ENCODE results near the gene CPSF3.
A peak's percentile ranks its signal among the peaks of the same experiment; 100 is the strongest.

CPSF3 gene

GRCh38 chr2:9471206-9471605 is 47.8 kb downstream of the CPSF3 start:
- H3K4me3 ChIP-seq (ENCODE audit: low read depth, low read length): no peak overlapping the region
- no peak for DNase-seq (ENCODE audit: low read depth)
- TF ChIP-seq, protein P1, sequence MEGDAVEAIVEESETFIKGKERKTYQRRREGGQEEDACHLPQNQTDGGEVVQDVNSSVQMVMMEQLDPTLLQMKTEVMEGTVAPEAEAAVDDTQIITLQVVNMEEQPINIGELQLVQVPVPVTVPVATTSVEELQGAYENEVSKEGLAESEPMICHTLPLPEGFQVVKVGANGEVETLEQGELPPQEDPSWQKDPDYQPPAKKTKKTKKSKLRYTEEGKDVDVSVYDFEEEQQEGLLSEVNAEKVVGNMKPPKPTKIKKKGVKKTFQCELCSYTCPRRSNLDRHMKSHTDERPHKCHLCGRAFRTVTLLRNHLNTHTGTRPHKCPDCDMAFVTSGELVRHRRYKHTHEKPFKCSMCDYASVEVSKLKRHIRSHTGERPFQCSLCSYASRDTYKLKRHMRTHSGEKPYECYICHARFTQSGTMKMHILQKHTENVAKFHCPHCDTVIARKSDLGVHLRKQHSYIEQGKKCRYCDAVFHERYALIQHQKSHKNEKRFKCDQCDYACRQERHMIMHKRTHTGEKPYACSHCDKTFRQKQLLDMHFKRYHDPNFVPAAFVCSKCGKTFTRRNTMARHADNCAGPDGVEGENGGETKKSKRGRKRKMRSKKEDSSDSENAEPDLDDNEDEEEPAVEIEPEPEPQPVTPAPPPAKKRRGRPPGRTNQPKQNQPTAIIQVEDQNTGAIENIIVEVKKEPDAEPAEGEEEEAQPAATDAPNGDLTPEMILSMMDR (IDR thresholded peaks at IDR 0.05; ENCODE audit: insufficient read depth, low read depth, low read length, missing control alignments): no peak

DNA sequence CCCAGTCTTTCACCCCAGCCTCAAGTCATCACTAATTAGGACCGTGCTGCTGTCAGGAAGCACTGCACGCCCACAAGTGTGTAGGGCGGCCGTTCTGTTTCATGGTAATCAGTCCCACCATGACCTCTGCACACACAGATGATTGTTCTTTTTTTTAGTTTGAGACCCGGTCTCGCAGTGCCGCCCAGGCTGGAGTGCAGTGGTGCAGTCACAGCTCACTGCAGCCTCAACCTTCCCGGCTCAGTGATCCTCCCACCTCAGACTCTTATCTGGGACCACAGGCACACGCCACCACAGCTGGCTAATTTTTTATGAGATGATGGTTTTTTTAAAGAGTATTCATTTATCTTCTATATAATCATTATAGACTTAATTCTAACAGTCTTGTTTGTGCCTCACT is 49.1 kb downstream of the CPSF3 start:
- DNase-seq (ENCODE audit: low read depth): no peak
- H3K4me3 ChIP-seq (ENCODE audit: low read depth, low read length): no peak overlapping the region
- TF ChIP-seq, protein P1 (IDR thresholded peaks at IDR 0.05; ENCODE audit: insufficient read depth, low read depth, low read length, missing control alignments): no peak

DNA sequence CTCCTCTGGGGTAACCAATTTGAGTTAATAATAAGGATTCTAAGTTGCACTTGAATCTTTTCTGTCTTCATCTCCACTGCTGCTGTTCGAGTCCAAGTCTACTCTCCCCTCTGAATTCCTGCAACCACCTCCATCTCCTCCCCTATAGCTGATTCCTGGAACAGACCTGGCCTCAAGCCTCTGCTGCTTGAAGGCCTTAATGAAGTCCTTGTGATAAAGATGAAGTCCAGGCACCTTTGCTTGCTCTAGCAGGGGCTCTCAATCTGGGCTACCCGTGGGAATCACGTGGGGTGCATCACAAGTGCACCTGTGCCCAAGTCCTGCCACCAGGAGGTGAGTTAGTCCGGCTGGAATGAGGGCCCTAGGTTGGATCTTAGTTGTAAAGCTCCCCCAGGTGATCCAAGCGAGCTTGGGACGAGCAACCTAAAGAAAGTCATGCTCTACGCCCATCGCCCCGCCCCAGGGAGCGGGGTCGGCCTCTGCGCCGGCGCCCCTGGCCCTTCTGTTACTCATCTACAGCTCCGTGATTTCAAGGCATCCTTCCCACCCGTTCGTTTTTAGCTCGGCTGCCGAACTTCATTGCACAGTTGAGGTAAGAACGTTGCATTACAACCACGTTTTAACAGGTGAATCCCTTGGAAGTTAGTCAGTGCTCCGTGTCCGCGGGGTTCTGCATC is 50.0 kb downstream of the CPSF3 start:
- TF ChIP-seq, protein P1 (IDR thresholded peaks at IDR 0.05; ENCODE audit: insufficient read depth, low read depth, low read length, missing control alignments): peak; percentile 12
- peak overlapping the region; percentile 93 for H3K4me3 ChIP-seq (ENCODE audit: low read depth, low read length)
- DNase-seq (ENCODE audit: low read depth): peak; percentile 47

DNA sequence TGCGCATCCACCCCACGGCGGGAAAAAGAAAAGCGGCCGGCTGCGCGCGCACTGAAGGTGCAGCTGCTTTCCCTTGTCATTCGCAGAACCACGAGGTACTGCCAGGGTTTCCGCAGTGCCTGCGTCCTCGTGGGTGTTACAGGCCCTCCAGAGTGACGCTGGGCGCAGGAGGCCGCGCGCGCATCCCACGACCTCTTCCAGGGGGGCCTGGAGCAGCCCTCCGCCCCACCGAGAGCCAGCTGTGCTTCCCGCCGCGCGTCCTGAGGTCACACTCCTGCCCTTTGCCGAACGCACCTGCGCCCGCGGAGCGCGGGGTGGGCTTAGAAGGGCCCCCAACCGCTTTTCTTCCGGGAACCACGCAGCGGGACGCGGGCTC is 50.5 kb downstream of the CPSF3 start:
- DNase-seq (ENCODE audit: low read depth): peak; percentile 72
- TF ChIP-seq, protein P1 (IDR thresholded peaks at IDR 0.05; ENCODE audit: insufficient read depth, low read depth, low read length, missing control alignments): no peak
- peak overlapping the region; percentile 93 for H3K4me3 ChIP-seq (ENCODE audit: low read depth, low read length)

DNA sequence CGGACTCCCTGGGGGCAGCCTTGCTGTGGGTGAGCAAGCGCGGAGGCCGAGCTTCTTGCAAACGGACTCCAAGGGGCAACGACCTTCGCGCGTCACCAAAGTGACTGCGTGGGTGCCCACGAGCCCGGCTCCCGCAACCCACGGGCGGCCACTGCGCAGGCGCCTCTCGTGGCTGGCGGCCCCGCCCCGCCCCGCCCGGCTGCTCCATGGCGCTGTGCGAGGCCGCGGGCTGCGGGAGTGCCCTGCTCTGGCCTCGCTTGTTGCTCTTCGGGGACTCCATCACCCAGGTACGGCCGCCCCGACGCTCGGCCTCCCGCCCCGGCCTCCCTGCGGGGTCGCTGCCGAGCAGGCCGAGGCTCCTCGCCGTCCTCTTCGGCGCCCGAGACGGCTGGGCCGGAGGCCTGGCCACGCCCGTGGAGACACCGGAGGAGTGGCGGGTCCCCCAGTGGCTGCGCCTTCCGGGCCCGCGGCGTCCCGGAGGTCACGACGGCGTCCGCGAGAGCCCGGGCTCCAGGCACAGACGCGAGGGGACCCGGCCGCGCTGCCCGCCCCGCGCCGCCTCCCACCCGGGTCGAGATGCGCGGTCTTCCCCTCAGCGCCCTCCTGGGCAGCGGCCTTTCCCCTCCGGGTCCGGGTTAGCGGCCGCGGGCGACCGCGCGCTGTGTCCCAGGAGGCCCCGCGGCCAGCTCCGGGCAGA is 51.1 kb downstream of the CPSF3 start, which contains the start of gene IAH1:
Gene IAH1 (plus strand): TSS at position 191 of the 697 bp plus-strand sequence. CDS start 16 bp downstream, at position 207.
- TF ChIP-seq, protein P1 (IDR thresholded peaks at IDR 0.05; ENCODE audit: insufficient read depth, low read depth, low read length, missing control alignments): no peak
- peak within 1 kb of the TSS; percentile 93 for H3K4me3 ChIP-seq (ENCODE audit: low read depth, low read length)
- peak; percentile 73 for DNase-seq (ENCODE audit: low read depth)

GRCh38 chr2:9477914-9478313 is 54.5 kb downstream of the CPSF3 start:
- H3K4me3 ChIP-seq (ENCODE audit: low read depth, low read length): no peak overlapping the region
- no peak for DNase-seq (ENCODE audit: low read depth)
- TF ChIP-seq, protein P1 (IDR thresholded peaks at IDR 0.05; ENCODE audit: insufficient read depth, low read depth, low read length, missing control alignments): no peak
